PC-3 (cell line): Measurements from ENCODE around the gene EIF4EBP2. TPM values are rescaled to one million over a fixed set of nuclear protein-coding genes. Genes with fewer than 3 reads are reported as not detected.

Source experiments
- ATAC-seq: fragments of 200-7000 bp; cut with Tn5 transposase; 2 replicates; pipeline ENCODE4 v1.9.1; 2020; ENCODE audit warnings: mild to moderate bottlenecking, moderate library complexity
- BruUV-seq: library from RNA; stranded (reverse); fragments of 400-500 nt; replicated peaks from 2 replicates; lab custom pipeline; 2021; lab: Mats Ljungman, UMichigan
- CTCF ChIA-PET: fragments of 300-600 bp; sonication (Branson Sonifier 250); formaldehyde crosslinking; loops from one replicate; lab custom pipeline; 2022; ENCODE audit warnings: antibody characterized with exemption; lab: Charles Lee
- POLR2A ChIA-PET: fragments of 300-600 bp; sonication (Branson Sonifier 250); formaldehyde crosslinking; loops from one replicate; lab custom pipeline; 2022; ENCODE audit warnings: antibody characterized with exemption; ENCODE audit not compliant: unreplicated experiment; lab: Charles Lee
- DNase-seq: peaks from one replicate; pipeline ENCODE4 v3.0.0-alpha.2; 2015
- H2AFZ ChIP-seq: fragments of 300-600 bp; sonication (generic); 2 replicates; pipeline ENCODE4 v1.6.0; 2016; ENCODE audit warnings: antibody characterized with exemption, low read length
- H3F3A ChIP-seq: fragments of 300-600 bp; sonication (generic); one replicate; pipeline ENCODE4 v1.6.0; 2017; ENCODE audit warnings: antibody characterized with exemption, low read length, control low read depth, mild to moderate bottlenecking; ENCODE audit not compliant: unreplicated experiment
- H3K27ac ChIP-seq: fragments of 300-600 bp; sonication (generic); 2 replicates; pipeline ENCODE4 v1.5.1; 2016; ENCODE audit warnings: mild to moderate bottlenecking, low read length
- H3K27me3 ChIP-seq: fragments of 300-600 bp; sonication (generic); 2 replicates; pipeline ENCODE4 v1.6.1; 2016; ENCODE audit warnings: low read length, mixed read lengths
- H3K36me3 ChIP-seq: fragments of 300-600 bp; sonication (generic); 2 replicates; pipeline ENCODE4 v1.6.1; 2016; ENCODE audit warnings: low read depth, mixed run types, low read length, mixed read lengths
- H3K4me1 ChIP-seq: fragments of 300-600 bp; sonication (generic); 2 replicates; pipeline ENCODE4 v1.5.1; 2016; ENCODE audit warnings: low read length; ENCODE audit not compliant: insufficient read depth
- H3K4me2 ChIP-seq: fragments of 300-600 bp; sonication (generic); 2 replicates; pipeline ENCODE4 v1.6.0; 2016; ENCODE audit warnings: low read length
- H3K4me3 ChIP-seq: fragments of 300-600 bp; sonication (generic); 2 replicates; pipeline ENCODE4 v1.5.1; 2016; ENCODE audit warnings: mild to moderate bottlenecking, low read length, mixed read lengths
- H3K79me2 ChIP-seq: fragments of 300-600 bp; sonication (generic); 2 replicates; pipeline ENCODE4 v1.6.1; 2017; ENCODE audit warnings: low read length, mixed read lengths
- H3K9ac ChIP-seq: fragments of 300-600 bp; sonication (generic); 2 replicates; pipeline ENCODE4 v1.6.0; 2016; ENCODE audit warnings: mild to moderate bottlenecking, low read length
- H3K9me2 ChIP-seq: fragments of 300-600 bp; sonication (generic); replicated peaks from 2 replicates; pipeline ENCODE4 v1.6.1; 2016; ENCODE audit warnings: mixed run types, low read length, mixed read lengths
- H3K9me3 ChIP-seq: fragments of 300-600 bp; sonication (generic); 2 replicates; pipeline ENCODE4 v1.6.1; 2016; ENCODE audit warnings: low read length, mixed read lengths
- H4K20me1 ChIP-seq: fragments of 300-600 bp; sonication (generic); 2 replicates; pipeline ENCODE4 v1.6.1; 2016; ENCODE audit warnings: low read length, mixed read lengths
- EZH2 ChIP-seq: fragments of 300-600 bp; sonication (generic); IDR thresholded peaks from one replicate; pipeline ENCODE4 v1.6.1; 2017; ENCODE audit warnings: antibody characterized with exemption, mild to moderate bottlenecking, low read length; ENCODE audit not compliant: unreplicated experiment
- EZH2phosphoT487 ChIP-seq: fragments of 300-600 bp; sonication (generic); IDR thresholded peaks from 2 replicates; pipeline ENCODE4 v1.6.1; 2018; ENCODE audit warnings: mild to moderate bottlenecking, antibody characterized with exemption, low read length, borderline replicate concordance
- intact Hi-C: fragments of 100-400 bp; cut with micrococcal nuclease; formaldehyde crosslinking; loops from 2 replicates; pipeline ENCODE4 v1.9.0; 2023
- total RNA-seq: library from RNA; depleted of rRNA; stranded (reverse); fragments of >200 nt; gene quantifications from 2 replicates; pipeline ENCODE4 v1.2.3, GENCODE V29; 2014
- TF ChIP-seq, protein P1 (sequence below): fragments of 300-600 bp; sonication (generic); conservative IDR thresholded peaks from 2 replicates; pipeline ENCODE4 v1.5.1; 2017; ENCODE audit warnings: antibody characterized with exemption, low read depth, mild to moderate bottlenecking, low read length

EIF4EBP2 gene
- total RNA-seq, 1 experiment from 2014 or later: 29.2 TPM

DNA sequence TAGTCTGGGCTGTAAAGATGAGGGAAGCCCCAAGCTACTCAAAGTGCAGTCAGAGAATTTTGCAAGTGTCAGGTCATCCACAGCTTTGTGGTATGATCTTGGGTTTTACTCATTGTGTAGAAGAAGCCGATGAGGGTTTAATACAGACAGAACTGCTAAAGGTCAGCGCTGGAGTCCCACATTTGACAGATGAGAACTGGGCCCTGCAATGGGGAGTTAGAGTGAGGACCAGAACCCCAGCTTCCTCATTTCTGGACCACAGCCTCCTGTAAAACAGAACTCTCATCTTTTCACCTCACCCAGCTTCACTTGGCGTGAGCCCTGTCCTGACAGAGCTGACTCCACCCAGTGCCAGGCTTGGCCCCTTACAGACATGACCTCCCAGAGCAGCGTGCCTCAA, 41.6 kb upstream of the EIF4EBP2 start:
- ChIA-PET CTCF (interaction anchor here (0.5 kb wide), 1 partner anchor 196 kb away, joined by 3 read pairs; no protein-coding TSS in a partner anchor), POLR2A (interaction anchor here (0.5 kb wide), 1 partner anchor 88 kb away, joined by 3 read pairs; no protein-coding TSS in a partner anchor)
- Histone ChIP-seq H4K20me1 (no peaks in the 10 kb centered on the region), H3K36me3 (no peaks in the 10 kb centered on the region; the same call in 1 of the 2 replicates), H3K4me3 (no peak overlapping the region), H3K27ac (no peak overlapping the region), H3K9me3 (no peaks in the 10 kb centered on the region), H3K79me2 (no peaks in the 10 kb centered on the region), H3K4me1 (peaks cover 21% of the 10 kb centered on the region), H3K27me3 (no peaks in the 10 kb centered on the region), H3K9ac (no peak overlapping the region), H2AFZ (no peak overlapping the region), H3F3A (no peaks in the 10 kb centered on the region), H3K9me2 (no peaks in the 10 kb centered on the region), H3K4me2 (no peak overlapping the region)
- intact Hi-C loops: no loop called here
- ATAC-seq (no peak), DNase-seq (no peak)
- TF ChIP-seq, protein P1, sequence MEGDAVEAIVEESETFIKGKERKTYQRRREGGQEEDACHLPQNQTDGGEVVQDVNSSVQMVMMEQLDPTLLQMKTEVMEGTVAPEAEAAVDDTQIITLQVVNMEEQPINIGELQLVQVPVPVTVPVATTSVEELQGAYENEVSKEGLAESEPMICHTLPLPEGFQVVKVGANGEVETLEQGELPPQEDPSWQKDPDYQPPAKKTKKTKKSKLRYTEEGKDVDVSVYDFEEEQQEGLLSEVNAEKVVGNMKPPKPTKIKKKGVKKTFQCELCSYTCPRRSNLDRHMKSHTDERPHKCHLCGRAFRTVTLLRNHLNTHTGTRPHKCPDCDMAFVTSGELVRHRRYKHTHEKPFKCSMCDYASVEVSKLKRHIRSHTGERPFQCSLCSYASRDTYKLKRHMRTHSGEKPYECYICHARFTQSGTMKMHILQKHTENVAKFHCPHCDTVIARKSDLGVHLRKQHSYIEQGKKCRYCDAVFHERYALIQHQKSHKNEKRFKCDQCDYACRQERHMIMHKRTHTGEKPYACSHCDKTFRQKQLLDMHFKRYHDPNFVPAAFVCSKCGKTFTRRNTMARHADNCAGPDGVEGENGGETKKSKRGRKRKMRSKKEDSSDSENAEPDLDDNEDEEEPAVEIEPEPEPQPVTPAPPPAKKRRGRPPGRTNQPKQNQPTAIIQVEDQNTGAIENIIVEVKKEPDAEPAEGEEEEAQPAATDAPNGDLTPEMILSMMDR: no peak
- no peak for TF ChIP-seq EZH2
- TF ChIP-seq EZH2phosphoT487: no peak
- no TSS peak for BruUV-seq

DNA sequence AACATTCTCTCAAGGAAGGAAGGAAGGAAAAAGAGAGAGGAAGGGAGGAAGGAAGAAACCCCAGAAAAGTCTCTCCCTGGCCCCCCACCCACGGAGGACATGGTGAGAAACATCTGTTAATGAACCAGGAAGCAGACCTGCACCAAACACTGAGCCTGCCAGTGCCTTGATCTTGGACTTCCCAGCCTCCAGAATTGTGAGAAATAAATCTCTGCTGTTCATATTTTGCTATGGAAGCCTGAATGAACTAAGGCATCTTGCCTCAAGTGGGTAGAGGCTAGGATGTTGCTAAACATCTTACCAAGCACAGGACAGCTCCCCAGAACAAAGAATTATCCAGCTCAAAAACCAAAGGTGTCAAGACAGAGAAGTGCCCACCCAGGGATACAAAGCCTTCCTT, 40.7 kb upstream of the EIF4EBP2 start:
- Histone ChIP-seq H3K9me2 (no peaks in the 10 kb centered on the region), H3K79me2 (no peaks in the 10 kb centered on the region), H3K4me2 (no peak overlapping the region), H4K20me1 (no peaks in the 10 kb centered on the region), H3F3A (no peaks in the 10 kb centered on the region), H3K4me1 (peaks cover 14% of the 10 kb centered on the region), H3K4me3 (no peak overlapping the region), H3K9me3 (no peaks in the 10 kb centered on the region), H3K9ac (no peak overlapping the region), H3K27ac (no peak overlapping the region), H3K36me3 (no peaks in the 10 kb centered on the region; the same call in 1 of the 2 replicates), H3K27me3 (no peaks in the 10 kb centered on the region), H2AFZ (no peak overlapping the region)
- no peak for TF ChIP-seq EZH2phosphoT487
- CTCF ChIA-PET: interaction anchor here (2.1 to 2.5 kb wide), 2 partner anchors 90 to 141 kb away, joined by 17 to 131 read pairs; no protein-coding TSS in a partner anchor
- no peak for DNase-seq
- POLR2A ChIA-PET: no interaction called here
- intact Hi-C loops: no loop called here
- no TSS peak for BruUV-seq
- ATAC-seq: no peak

DNA sequence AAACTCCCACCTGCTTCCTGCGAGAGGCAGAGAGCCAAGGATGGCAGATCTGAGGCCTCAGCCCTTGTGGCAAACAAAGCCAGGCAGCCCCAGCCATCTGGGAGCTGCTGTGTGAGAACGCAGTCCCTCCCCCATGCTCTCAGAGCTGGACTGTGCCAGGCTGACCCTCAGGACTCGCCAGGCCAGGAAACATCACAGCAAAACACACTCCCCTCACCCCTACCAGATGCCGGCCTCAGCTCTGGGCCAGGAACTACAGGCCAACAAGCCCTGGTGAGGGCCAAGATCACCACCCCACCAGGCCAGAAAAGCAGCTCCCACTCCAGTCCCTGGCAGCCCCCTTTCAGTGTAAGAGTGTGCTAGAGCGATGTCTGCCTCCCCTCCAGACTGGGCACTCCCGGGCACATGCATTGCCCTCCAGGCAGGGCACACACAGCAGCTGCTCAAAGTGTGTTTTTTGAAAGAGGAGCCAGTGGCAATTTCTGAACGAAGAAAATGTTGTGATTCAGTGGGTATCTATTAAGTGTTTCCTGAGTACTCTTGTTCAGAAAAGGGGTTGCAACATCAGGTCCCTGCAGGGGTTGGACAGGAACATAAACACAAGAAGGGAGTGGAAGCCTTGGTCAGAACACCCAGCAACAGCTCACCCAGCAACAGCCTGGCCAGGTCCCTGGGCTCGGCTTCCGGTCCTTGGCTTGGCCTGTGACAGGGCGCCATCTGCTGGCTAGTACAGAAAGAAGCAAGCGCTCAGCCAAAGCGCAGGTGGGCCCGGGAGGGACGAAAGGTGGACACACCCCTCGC, 39.8 kb upstream of the EIF4EBP2 start:
- BruUV-seq: no TSS peak
- peak; percentile 98 for DNase-seq
- POLR2A ChIA-PET: interaction anchor here (0.9 to 1.3 kb wide), 3 partner anchors 131 to 218 kb away, joined by 3 to 10 read pairs (median 4); partner anchors contain the start of genes PPA1 and TYSND1

More for the DNA sequence above, 39.8 kb upstream of the EIF4EBP2 start:
- Histone ChIP-seq H3K9ac (no peak overlapping the region), H3K9me2 (no peaks in the 10 kb centered on the region), H2AFZ (peak overlapping the region; percentile 71), H3K4me1 (peaks cover 14% of the 10 kb centered on the region), H4K20me1 (no peaks in the 10 kb centered on the region), H3K4me2 (peak overlapping the region; percentile 74), H3K27ac (peak overlapping the region; percentile 14), H3F3A (no peaks in the 10 kb centered on the region), H3K36me3 (peaks cover 2% of the 10 kb centered on the region; the same call in 1 of the 2 replicates), H3K79me2 (no peaks in the 10 kb centered on the region), H3K4me3 (peak overlapping the region; percentile 36; the same call in 1 of the 2 replicates), H3K27me3 (no peaks in the 10 kb centered on the region), H3K9me3 (no peaks in the 10 kb centered on the region)
- ATAC-seq: peak; percentile 97
- TF ChIP-seq, protein P1: peak; percentile 100
- no peak for TF ChIP-seq EZH2phosphoT487
- CTCF ChIA-PET: interaction anchor here (0.6 to 2.5 kb wide), 10 partner anchors 23 to 218 kb away, joined by 3 to 131 read pairs (median 12); partner anchors contain the start of genes PPA1 and TYSND1
- intact Hi-C loops: loop anchor here (1.0 to 2.0 kb wide), 5 partner anchors 68 to 217 kb away; no protein-coding TSS in a partner anchor
